ENCODE measurements around the gene PTPN4. TPM values are rescaled to one million over a fixed set of nuclear protein-coding genes. Genes with fewer than 3 reads are reported as not detected.

The PTPN4 gene
- total and polyA plus RNA-seq, 2 donors (not counting 3 experiments of a cell fraction or from before 2014, with no cell fraction given) = 6.8 to 29.6 TPM

DNA sequence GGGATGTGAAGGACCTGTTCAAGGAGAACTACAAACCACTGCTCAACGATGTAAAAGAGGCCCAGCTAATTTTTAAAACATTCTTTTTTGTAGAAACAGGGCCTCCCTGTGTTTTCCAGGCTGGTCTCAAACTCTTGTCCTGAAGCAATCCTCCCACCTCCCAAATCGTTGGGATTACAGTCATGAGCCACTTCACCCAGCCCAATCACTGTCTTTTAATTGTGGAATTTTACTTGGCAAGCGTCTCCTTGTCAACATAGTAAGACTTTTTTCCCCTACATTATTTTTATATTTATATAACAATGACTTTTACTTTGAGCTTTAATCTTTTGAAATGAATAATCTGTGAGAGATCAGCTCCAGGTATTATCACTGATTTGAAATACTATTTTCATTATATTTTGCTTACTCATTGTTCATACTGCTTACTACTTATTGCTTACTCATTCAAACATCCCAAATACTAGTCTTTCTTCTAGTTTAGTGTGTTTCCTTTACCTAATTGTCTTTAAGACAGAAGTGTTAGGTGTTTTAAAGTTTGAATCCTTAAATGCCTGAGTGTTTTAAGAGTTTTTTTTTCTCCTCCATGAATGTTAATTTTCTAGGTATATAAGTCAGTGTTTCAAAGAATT, 48.9 kb downstream of the PTPN4 start:
- Histone ChIP-seq H4K20me1 (replicated peaks; ENCODE audit: control insufficient read depth, extremely low read depth, insufficient read depth, low read length) (no peaks in the 10 kb centered on the region), H3K27ac (ENCODE audit: insufficient read depth, low read depth, low read length) (peak overlapping the region; percentile 96), H3K4me1 (ENCODE audit: control insufficient read depth, extremely low read depth, insufficient read depth, low read length) (peaks cover 25% of the 10 kb centered on the region), H3K79me2 (ENCODE audit: control insufficient read depth, insufficient read depth, low read length) (peaks cover 8% of the 10 kb centered on the region), H3K27me3 (ENCODE audit: control insufficient read depth in 2 of 2, insufficient read depth in 2 of 2, low read length in 2 of 2) (no peaks in the 10 kb centered on the region), H2AFZ (ENCODE audit: low read depth, low read length) (no peak overlapping the region), H3K4me3 (replicated peaks in 1 of 3; ENCODE audit: insufficient read depth in 1 of 3, low read depth in 1 of 3, low read length in 3 of 3) (peak overlapping the region in 1 of 3 experiments; percentile 7), H3K9me1 (replicated peaks; ENCODE audit: control insufficient read depth, extremely low read depth, insufficient read depth, low read length) (no peaks in the 10 kb centered on the region), H3K9me3 (replicated peaks; ENCODE audit: control insufficient read depth, insufficient read depth, low read length) (no peaks in the 10 kb centered on the region), H3K9ac (replicated peaks; ENCODE audit: extremely low read depth, insufficient read depth, low read length) (peak overlapping the region; percentile 80), H3K36me3 (ENCODE audit: control insufficient read depth in 2 of 2, extremely low read depth in 1 of 2, insufficient read depth in 2 of 2, low read length in 2 of 2) (no peaks in the 10 kb centered on the region), H3K4me2 (ENCODE audit: insufficient read depth, low read length) (peak overlapping the region; percentile 82)
- dilution Hi-C loops (cut with MboI; ENCODE audit: extremely low pct_ligation_motif_present, low sequenced_read_pairs) = no loop called here
- intact Hi-C loops (cut with micrococcal nuclease) = loop anchor here (1.0 kb wide), 1 partner anchor 49 kb away; the partner anchor contains the start of gene PTPN4
- ChIA-PET CTCF (interaction anchor here (0.9 to 3.9 kb wide), 3 partner anchors 12 to 15 kb away, joined by 3 to 17 read pairs (median 15); no protein-coding TSS in a partner anchor), POLR2A (no interaction called here)
- no peak for TF ChIP-seq POLR2A (IDR thresholded peaks at IDR 0.05; ENCODE audit: low read depth, low read length)
- TF ChIP-seq EZH2 (IDR thresholded peaks at IDR 0.05; ENCODE audit: borderline replicate concordance, low read depth, low read length, severe bottlenecking) = no peak
- TF ChIP-seq, protein P1, sequence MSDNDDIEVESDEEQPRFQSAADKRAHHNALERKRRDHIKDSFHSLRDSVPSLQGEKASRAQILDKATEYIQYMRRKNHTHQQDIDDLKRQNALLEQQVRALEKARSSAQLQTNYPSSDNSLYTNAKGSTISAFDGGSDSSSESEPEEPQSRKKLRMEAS (IDR thresholded peaks at IDR 0.05; ENCODE audit: insufficient read depth, insufficient read length) = no peak
- no peak for TF ChIP-seq JUN (IDR thresholded peaks at IDR 0.05; ENCODE audit: borderline replicate concordance, insufficient read depth, insufficient read length, low read depth)
- no peak for TF ChIP-seq FOS (IDR thresholded peaks at IDR 0.05; ENCODE audit: borderline replicate concordance, insufficient read depth, low read length)
- no peak for TF ChIP-seq MYC (IDR thresholded peaks at IDR 0.05; ENCODE audit: low read depth, low read length)
- TF ChIP-seq POLR2AphosphoS5 (IDR thresholded peaks at IDR 0.05; ENCODE audit: insufficient read depth, low read depth, low read length) = no peak
- TF ChIP-seq, protein P2, sequence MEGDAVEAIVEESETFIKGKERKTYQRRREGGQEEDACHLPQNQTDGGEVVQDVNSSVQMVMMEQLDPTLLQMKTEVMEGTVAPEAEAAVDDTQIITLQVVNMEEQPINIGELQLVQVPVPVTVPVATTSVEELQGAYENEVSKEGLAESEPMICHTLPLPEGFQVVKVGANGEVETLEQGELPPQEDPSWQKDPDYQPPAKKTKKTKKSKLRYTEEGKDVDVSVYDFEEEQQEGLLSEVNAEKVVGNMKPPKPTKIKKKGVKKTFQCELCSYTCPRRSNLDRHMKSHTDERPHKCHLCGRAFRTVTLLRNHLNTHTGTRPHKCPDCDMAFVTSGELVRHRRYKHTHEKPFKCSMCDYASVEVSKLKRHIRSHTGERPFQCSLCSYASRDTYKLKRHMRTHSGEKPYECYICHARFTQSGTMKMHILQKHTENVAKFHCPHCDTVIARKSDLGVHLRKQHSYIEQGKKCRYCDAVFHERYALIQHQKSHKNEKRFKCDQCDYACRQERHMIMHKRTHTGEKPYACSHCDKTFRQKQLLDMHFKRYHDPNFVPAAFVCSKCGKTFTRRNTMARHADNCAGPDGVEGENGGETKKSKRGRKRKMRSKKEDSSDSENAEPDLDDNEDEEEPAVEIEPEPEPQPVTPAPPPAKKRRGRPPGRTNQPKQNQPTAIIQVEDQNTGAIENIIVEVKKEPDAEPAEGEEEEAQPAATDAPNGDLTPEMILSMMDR (IDR thresholded peaks at IDR 0.05; ENCODE audit: extremely low read depth in 1 of 2, insufficient read depth in 1 of 2, low read depth in 1 of 2, low read length in 2 of 2) = no peak
- TF ChIP-seq GATA2 (IDR thresholded peaks at IDR 0.05; ENCODE audit: insufficient read depth, insufficient read length, low read depth, low read length) = no peak
- no peak for FAIRE-seq
- BruUV-seq (replicated peaks) = no TSS peak
- DNase-seq (ENCODE audit: low read depth, low spot score) = peak; percentile 49
